Measurements from ENCODE around the gene GRIFIN.
A peak's percentile ranks its signal among the peaks of the same experiment; 100 is the strongest.

Gene GRIFIN, protein sequence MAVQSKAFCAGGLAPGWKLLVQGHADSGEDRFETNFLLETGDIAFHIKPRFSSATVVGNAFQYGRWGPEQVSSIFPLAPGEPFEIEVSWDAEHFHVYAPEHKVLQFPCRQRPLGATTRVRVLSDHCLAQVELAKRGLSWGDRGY

GRCh38 chr7:2476298-2476697, at the start of gene GRIFIN:
GRIFIN (minus strand) TSS chr7:2476398; CDS start chr7:2476383, 15 bp downstream.
- DNase-seq (ENCODE audit: low read depth in 2 of 2) = no peak

- no peak for DNase-seq (ENCODE audit: low read depth in 2 of 2)
Measured at GRCh38 chr7:2524808-2525657, 48.8 kb upstream of the GRIFIN start.

GRCh38 chr7:2523941-2524807, 48.0 kb upstream of the GRIFIN start:
- no peak for DNase-seq (ENCODE audit: low read depth in 2 of 2)

DNA sequence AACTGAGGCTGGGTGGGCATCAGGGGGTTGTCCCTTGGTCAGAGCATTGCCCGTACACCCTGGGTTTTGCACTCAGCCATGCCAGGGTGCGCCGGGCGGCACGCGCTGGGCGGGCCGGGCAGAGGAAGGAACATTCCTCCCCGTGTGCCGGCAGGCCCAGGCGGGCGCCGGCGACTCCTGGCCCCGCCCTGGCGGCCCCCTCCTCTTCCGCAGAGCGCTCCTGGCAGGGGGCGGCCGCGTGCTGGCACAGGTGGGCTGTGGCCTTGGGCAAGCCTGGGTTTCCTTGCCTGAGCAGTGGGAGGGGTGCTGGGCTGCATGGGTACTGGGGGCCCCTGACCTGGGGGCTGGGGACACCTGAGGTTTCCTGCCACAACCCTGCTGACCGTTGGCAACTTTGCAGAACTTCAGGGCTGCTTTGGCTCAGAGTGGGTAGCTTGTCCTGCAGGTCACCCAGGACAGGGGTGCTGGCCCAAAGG, 47.3 kb upstream of the GRIFIN start:
- no peak for DNase-seq (ENCODE audit: low read depth in 2 of 2)

DNA sequence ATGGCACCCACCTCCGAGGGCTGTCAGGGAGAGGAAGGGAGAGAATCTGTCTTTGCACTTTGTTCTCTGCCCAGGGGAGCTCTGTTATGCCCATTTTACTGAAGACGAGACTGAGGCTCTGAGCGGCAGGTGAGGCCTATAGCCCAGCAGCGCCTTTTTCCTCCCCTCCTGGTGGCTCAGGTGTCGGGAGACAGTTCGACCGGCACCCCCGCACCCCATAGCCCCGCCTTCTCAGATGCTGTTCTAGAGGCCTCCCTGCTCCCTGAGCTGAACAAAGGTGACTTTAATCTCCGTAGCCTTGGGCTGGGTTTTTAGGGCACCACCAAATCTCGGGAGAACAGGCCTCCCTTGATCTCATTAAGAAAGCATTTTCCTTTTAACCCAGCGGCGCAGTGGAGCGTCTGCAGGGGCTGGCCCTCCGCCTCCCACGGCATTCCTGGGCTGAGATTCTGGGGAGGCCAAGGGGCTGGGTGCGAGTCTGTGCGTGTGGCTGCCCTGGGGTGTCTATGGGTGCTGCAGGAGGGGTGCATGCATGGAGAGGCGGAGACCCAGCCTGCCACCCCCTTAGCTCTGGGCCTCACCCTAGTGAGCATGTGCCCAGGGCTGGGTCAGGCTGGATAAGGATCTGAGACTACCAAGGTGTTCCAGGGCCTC, 46.7 kb upstream of the GRIFIN start:
- no peak for DNase-seq (ENCODE audit: low read depth in 2 of 2)

GRCh38 chr7:2521952-2522591, 45.9 kb upstream of the GRIFIN start:
- DNase-seq (ENCODE audit: low read depth in 2 of 2) = peak in 1 of 2 donors; percentile 64

GRCh38 chr7:2521341-2521745, 45.1 kb upstream of the GRIFIN start:
- DNase-seq (ENCODE audit: low read depth in 2 of 2) = no peak

- no peak for DNase-seq (ENCODE audit: low read depth in 2 of 2)
Measured at GRCh38 chr7:2520761-2521290, 44.6 kb upstream of the GRIFIN start.

- DNase-seq (ENCODE audit: low read depth in 2 of 2) = no peak
Measured at GRCh38 chr7:2520131-2520760, 44.0 kb upstream of the GRIFIN start.

DNA sequence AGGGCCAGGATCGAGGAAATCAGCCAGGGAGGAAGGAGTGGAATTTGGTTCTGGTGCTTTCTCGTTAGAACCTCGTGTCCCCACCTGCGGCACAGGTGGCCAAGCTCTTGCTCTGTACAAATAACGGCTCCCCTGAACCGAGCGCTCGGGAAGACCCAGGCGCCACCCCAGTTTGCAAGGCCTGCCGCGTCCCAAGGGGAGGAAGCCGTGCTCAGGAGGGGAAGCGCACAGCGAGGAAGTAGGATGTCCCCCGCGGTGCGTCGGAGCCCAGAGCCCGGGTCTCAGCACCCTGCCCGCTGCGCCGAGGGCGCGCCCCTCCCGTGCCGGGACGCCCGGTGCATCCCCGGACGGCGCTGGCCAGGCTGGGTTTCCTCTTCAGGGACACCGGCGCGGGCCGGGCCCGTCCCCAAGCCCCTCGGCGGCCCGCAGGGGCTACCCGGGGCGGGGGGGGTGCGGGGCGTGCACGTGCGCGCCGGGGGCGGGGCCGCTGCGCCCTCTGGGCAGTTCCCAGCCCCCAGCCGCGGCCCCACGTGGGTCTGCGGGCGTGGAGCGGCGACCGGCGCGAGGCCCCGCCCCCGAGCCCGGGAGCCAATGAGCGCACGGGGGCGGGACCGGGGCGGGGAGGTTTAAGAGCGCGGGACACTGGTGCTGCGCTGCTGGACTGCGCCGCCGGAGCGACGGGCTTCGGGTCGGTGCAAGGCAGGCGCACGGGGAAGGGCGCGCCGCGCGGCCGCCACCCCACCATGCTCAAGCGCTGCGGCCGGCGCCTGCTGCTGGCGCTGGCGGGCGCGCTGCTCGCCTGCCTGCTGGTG, 43.1 kb upstream of the GRIFIN start, which contains the start of gene LFNG:
Gene LFNG, plus strand, starts transcription at position 656 of the 812 bp plus-strand sequence. Its CDS starts 88 bp downstream, at position 744.
- peak; percentile 75 to 77 for DNase-seq (ENCODE audit: low read depth in 2 of 2)

- DNase-seq (ENCODE audit: low read depth in 2 of 2) = no peak
Measured at GRCh38 chr7:2518737-2519118, 42.5 kb upstream of the GRIFIN start.

DNA sequence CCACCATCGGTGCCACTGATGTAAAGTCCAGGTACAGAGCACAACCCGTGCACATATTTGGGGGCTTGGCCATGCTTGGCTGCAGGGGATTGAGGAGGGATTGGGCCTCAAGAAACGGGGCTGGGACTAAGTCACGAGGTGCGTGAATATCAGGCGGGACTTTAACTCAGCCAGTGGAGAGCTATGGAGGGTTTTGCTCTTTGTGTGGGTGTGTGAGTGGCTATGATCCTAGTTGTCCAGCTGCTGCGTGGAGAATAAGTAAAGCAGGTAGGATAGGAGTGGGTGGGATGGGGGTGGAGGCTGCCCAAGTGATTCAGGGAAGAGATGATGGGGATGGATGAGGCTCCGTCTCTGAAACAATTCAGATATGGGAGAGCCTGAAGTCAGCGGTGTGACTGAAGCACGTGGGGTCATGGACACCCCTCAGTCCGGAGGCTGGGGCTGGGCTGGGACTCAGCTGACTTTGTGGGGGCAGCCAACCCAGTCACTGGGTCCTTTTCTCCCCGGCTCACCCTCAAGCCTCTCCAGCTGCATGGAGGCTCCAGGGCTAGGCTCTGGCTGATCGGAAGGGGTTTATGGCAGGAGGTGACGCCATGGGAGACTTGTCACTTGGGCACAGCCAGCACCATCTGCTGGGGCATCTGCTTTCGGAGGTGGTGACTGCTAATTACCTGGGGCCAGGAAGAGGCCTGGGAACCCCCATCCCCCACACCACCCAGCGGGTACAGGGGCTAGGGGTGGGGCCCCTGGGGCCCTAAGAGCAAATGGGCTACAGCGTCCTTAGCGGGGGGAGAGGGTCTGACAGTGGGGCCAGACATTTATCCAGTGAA, 41.7 kb upstream of the GRIFIN start:
- DNase-seq (ENCODE audit: low read depth in 2 of 2) = no peak

- no peak for DNase-seq (ENCODE audit: low read depth in 2 of 2)
Measured at GRCh38 chr7:2517026-2517425, 40.8 kb upstream of the GRIFIN start.

DNA sequence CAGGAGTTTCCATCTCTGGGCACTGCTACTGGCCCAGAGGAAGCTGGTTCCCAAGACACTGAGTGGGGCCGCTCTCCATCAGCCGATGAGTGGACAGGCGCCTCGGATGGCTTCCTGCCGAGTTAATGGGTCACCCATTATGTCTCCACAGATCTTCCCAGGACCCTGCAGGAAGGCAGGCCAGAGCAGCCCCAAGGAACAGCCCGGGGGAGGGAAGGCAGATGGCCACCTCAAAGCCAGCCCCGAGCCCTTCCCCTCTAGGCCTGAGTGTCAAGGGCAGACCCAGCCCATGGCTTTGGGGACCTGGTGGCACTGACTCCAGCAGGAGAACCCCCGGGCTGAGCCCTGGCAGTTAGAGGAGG, 40.0 kb upstream of the GRIFIN start:
- DNase-seq (ENCODE audit: low read depth in 2 of 2) = no peak

GRCh38 chr7:2515424-2516193, 39.4 kb upstream of the GRIFIN start:
- DNase-seq (ENCODE audit: low read depth in 2 of 2) = no peak

- DNase-seq (ENCODE audit: low read depth in 2 of 2) = no peak
Measured at GRCh38 chr7:2514473-2515423, 38.5 kb upstream of the GRIFIN start.

- no peak for DNase-seq (ENCODE audit: low read depth in 2 of 2)
Measured at GRCh38 chr7:2513702-2514101, 37.5 kb upstream of the GRIFIN start.

All from activated CD4-positive, alpha-beta T cell treated with anti-CD3 and anti-CD28 coated beads for 24 hours (primary cell).